Testis (tissue), 3 donors: Measurements from ENCODE around the gene RNF151. TPM values are rescaled to one million over a fixed set of nuclear protein-coding genes. Genes with fewer than 3 reads are reported as not detected.

Experiments used
- DNase-seq: peaks from one replicate; pipeline ENCODE4 v3.0.0-alpha.2; 2019
- H3K27ac ChIP-seq, 2 donors: fragments of 200-600 bp; sonication (generic); one replicate each; pipeline ENCODE4 v1.5.1; 2019
- H3K27me3 ChIP-seq: fragments of 200-600 bp; sonication (generic); one replicate; pipeline ENCODE4 v1.5.1; 2019
- H3K36me3 ChIP-seq: fragments of 200-600 bp; sonication (generic); one replicate; pipeline ENCODE4 v1.5.1; 2017; ENCODE audit warnings: low read depth; ENCODE audit errors: missing control alignments
- H3K4me1 ChIP-seq: fragments of 200-600 bp; sonication (generic); one replicate; pipeline ENCODE4 v1.5.1; 2019
- H3K4me3 ChIP-seq, 2 donors: fragments of 200-600 bp; sonication (generic); one replicate each; pipeline ENCODE4 v1.5.1; 2017 to 2019
- H3K9me3 ChIP-seq: fragments of 200-600 bp; sonication (generic); one replicate; pipeline ENCODE4 v1.5.1; 2017
- POLR2A ChIP-seq: fragments of 450-650 bp; IDR thresholded peaks from one replicate; pipeline ENCODE4 v1.6.1; 2017; ENCODE audit warnings: antibody characterized with exemption, mild to moderate bottlenecking, moderate library complexity
- WGBS, 2 donors: methylation state at CpG; one replicate each; pipeline ENCODE4 v1.1.5; 2018; 5-methylcytosine and 5-hydroxymethylcytosine counted together
- intact Hi-C: fragments of 100-400 bp; cut with DNase I; formaldehyde crosslinking; loops from one replicate; pipeline ENCODE4 v1.15.1; 2023; ENCODE audit warnings: low total_unique reads
- polyA plus RNA-seq: library from polyadenylated mRNA; stranded (reverse); fragments of 350-450 nt; fragmentation: Illumina TruSeq; extraction: RNeasy Lipid Tissue Mini Kit (QIAGEN cat#74804); gene quantifications from one replicate; pipeline ENCODE4 v1.2.3, GENCODE V29; 2014; ENCODE audit warnings: low read depth, low replicate concordance; ENCODE audit not compliant: insufficient read depth
- total RNA-seq, 2 donors: library from RNA; depleted of rRNA; stranded (reverse); fragments of >200 nt; gene quantifications; one replicate each; pipeline ENCODE4 v1.2.3, GENCODE V29; 2016
- TF ChIP-seq, protein P1 (sequence below), 3 experiments: fragments of 450-650 bp in 2 of 3; fragments of 200-600 bp in 1 of 3; sonication (generic) in 1 of 3; IDR thresholded peaks; one replicate each; pipeline ENCODE4 v1.5.1; 2016 to 2019; ENCODE audit warnings: antibody characterized with exemption in 3 of 3, mild to moderate bottlenecking in 2 of 3, moderate library complexity in 1 of 3

RNF151 gene
- total and polyA plus RNA-seq, 3 donors from 2014 or later, result 86.7 to 210 (median 153) TPM

DNA sequence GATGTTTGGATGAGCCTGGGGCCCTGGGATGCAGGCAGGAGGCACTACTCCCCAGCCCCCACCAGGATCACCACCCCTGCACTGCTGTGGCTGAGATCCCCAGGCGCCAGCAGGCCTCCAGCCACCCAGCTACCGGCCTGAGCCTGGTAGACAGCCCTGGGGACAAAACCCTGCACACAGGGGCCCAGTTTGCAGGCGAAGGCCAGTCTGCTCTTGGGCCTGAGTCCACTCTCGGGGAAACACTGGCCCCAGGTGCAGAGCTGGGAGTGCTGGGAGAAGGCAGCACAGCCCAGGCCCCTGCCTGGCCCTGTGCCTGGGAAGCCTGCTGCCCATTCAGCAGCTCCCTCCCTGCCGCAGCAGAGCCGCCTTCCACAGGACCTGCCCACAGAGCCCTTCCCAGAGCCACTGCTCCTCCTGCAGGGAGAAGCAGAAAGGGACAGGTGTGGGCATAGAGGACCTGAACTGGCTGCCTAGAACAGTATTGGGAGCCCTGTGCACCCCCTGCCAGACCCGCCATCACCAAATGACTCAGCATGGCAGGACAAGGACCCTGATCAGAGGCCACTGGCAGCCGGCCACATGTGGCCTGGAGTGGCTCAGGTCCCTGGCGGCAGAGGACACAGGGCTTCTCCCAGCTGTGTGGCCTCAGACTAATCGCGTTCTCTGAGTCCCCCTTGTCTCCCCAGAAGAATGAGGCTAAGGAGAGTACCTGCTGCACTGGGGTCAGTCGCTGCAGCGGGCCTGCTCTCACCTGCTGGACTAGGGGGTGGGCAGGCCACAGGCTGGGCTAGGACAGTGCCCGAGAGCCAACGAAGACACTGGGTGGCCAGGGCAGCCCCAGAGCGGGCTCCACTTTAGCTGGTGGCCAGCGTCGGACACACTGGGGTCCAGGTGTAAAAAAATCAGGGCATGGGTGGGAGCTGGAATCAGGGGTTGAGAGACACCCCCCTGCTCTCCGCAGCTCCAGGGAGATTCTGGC lies 34.3 kb upstream of the RNF151 start:
- no peaks in the 10 kb centered on the region for H3K36me3 ChIP-seq
- H3K4me1 ChIP-seq, result no peaks in the 10 kb centered on the region
- TF ChIP-seq, protein P1, sequence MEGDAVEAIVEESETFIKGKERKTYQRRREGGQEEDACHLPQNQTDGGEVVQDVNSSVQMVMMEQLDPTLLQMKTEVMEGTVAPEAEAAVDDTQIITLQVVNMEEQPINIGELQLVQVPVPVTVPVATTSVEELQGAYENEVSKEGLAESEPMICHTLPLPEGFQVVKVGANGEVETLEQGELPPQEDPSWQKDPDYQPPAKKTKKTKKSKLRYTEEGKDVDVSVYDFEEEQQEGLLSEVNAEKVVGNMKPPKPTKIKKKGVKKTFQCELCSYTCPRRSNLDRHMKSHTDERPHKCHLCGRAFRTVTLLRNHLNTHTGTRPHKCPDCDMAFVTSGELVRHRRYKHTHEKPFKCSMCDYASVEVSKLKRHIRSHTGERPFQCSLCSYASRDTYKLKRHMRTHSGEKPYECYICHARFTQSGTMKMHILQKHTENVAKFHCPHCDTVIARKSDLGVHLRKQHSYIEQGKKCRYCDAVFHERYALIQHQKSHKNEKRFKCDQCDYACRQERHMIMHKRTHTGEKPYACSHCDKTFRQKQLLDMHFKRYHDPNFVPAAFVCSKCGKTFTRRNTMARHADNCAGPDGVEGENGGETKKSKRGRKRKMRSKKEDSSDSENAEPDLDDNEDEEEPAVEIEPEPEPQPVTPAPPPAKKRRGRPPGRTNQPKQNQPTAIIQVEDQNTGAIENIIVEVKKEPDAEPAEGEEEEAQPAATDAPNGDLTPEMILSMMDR (IDR thresholded peaks at IDR 0.05), result no peak
- no peak for TF ChIP-seq POLR2A
- no peaks in the 10 kb centered on the region for H3K9me3 ChIP-seq
- 76 to 86% methylated on average over 14 to 19 of the region's 19 CpGs for WGBS, 2 donors
- H3K27me3 ChIP-seq, result no peaks in the 10 kb centered on the region
- no peak overlapping the region for H3K4me3 ChIP-seq
- peak; percentile 43 for DNase-seq
- intact Hi-C loops, result no loop called here
- no peak overlapping the region for H3K27ac ChIP-seq

DNA sequence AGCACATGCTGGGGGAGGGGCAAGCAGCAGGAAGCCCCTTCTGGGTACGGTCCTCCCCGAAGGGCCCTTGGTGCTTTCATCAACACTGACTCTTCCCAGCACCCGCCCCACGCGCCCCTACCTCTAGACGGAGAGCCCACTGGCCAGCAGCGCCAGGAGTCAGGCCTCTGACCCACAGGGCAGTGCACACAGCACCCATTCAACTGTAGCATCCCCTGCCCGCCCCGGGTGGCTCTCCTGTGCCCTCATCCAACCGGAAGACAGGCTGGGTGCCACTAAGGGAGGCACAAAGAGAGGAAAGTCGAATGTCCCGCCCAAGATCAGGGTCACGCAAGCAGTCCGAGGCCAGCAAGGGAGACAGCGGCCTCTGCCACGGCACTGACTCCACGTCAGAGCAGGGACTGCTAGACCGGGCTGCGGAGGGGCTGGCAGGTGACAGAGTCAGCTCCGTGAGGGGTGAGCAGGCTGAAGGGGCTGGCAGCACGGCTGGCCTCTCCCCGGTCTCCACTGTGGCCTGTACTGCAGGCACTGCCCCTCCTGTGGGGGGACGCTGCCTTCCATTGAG lies 33.5 kb upstream of the RNF151 start:
- intact Hi-C loops, result no loop called here
- no peak overlapping the region for H3K27ac ChIP-seq
- H3K36me3 ChIP-seq, result no peaks in the 10 kb centered on the region
- no peak for DNase-seq
- no peak overlapping the region for H3K4me3 ChIP-seq
- no peaks in the 10 kb centered on the region for H3K9me3 ChIP-seq
- no peaks in the 10 kb centered on the region for H3K27me3 ChIP-seq
- H3K4me1 ChIP-seq, result no peaks in the 10 kb centered on the region
- TF ChIP-seq, protein P1 (IDR thresholded peaks at IDR 0.05), result no peak
- TF ChIP-seq POLR2A, result no peak
- 70 to 72% methylated on average over 16 to 23 of the region's 23 CpGs for WGBS, 2 donors

DNA sequence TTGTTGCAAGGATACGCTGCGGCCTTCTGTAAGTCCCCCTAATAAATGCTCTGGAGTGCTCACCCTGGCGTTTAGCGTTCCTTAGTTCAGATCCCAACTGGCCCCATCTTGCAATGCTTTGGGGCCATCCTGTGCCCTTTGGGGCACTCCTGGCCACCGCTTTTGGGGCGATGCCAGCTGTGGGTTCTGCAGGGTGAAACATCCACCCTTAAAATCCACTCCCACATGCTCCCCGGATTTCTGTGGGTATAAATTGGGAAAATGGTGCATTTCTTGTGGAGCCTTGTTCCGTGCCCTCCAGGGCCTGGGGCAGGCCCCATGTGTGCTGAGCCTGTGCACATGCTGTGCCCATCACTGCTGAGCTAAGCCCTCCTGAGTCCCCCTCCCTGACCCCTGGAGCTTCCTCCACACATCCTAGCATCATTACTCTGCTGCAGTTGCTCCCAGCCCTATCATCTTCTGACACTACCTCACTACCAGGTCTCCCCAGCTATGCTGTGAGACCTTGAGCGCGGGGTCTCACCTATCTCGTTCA lies 29.6 kb upstream of the RNF151 start:
- peaks cover 4% of the 10 kb centered on the region for H3K4me1 ChIP-seq
- WGBS, 2 donors, result 92 to 93% methylated on average over 11 of the region's 11 CpGs
- intact Hi-C loops, result no loop called here

DNA sequence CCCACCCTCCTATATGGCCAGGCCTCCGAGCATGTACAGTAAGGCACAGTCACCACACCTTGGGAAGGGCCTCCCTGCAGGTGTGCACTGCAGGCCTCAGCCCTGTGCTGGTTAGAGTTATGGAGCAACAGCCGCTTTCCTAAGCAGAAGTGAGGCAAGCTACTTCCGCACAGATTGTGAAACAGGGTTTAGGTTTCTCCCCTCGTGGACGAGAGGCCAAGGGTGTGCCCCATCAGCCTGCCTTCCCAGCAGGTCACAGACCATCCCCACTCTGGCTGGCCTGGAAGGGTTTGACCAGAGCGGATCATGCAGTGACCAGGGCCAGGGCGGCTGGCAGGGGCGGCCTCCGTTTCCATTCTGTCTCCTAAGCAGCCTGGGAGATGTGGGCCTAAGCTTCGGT lies 28.3 kb upstream of the RNF151 start:
- Histone ChIP-seq H3K27ac (no peak overlapping the region), H3K36me3 (no peaks in the 10 kb centered on the region), H3K4me1 (peaks cover 10% of the 10 kb centered on the region), H3K27me3 (no peaks in the 10 kb centered on the region), H3K9me3 (no peaks in the 10 kb centered on the region), H3K4me3 (no peak overlapping the region)
- intact Hi-C loops, result no loop called here
- no peak for DNase-seq
- no peak for TF ChIP-seq POLR2A
- TF ChIP-seq, protein P1 (IDR thresholded peaks at IDR 0.05), result no peak
- 86 to 95% methylated on average over 7 to 10 of the region's 10 CpGs for WGBS, 2 donors

More for the DNA sequence above, 29.6 kb upstream of the RNF151 start:
- Histone ChIP-seq H3K4me3 (no peak overlapping the region), H3K27ac (no peak overlapping the region), H3K36me3 (no peaks in the 10 kb centered on the region), H3K27me3 (no peaks in the 10 kb centered on the region), H3K9me3 (no peaks in the 10 kb centered on the region)
- DNase-seq, result no peak
- no peak for TF ChIP-seq POLR2A
- TF ChIP-seq, protein P1 (IDR thresholded peaks at IDR 0.05), result no peak
